ENCODE data around the gene RPH3AL. TPM values are rescaled to one million over a fixed set of nuclear protein-coding genes. Genes with fewer than 3 reads are reported as not detected.

RPH3AL gene
- total and polyA plus RNA-seq, 12 donors = 3.6 to 11.1 (median 6.0) TPM

GRCh38 chr17:280901-281300 is 71.7 kb downstream of the RPH3AL start:
- Histone ChIP-seq H3K4me1 (peaks cover 0 to 14% (median 12%) of the 10 kb centered on the region in 9 donors), H3K4me3 (no peak overlapping the region), H3K36me3 (peaks cover 0 to 3% (median 0%) of the 10 kb centered on the region in 9 donors), H3K9me3 (peaks cover 0 to 9% (median 0%) of the 10 kb centered on the region in 11 donors), H3K27ac (peak overlapping the region in 5 of 10 donors; percentile 21 to 82 (median 51)), H3K27me3 (no peaks in the 10 kb centered on the region)
- 81 to 89% methylated on average over 9 of the region's 9 CpGs for WGBS, 2 donors
- intact Hi-C loops (cut with DNase I) = no loop called here
- no peak for ATAC-seq
- DNase-seq = no peak
- TF ChIP-seq CTCF (IDR thresholded peaks at IDR 0.05) = no peak

GRCh38 chr17:280216-280615 is 72.4 kb downstream of the RPH3AL start:
- H3K9me3 ChIP-seq = peaks cover 0 to 9% (median 0%) of the 10 kb centered on the region in 11 donors
- ATAC-seq = peak in 3 of 8 donors; percentile 32 to 51 (median 35)
- 67 to 75% methylated on average over 7 of the region's 7 CpGs for WGBS, 2 donors
- peaks cover 0 to 14% (median 12%) of the 10 kb centered on the region in 9 donors for H3K4me1 ChIP-seq
- H3K36me3 ChIP-seq = peaks cover 0 to 3% (median 0%) of the 10 kb centered on the region in 9 donors
- DNase-seq = no peak
- no peak for TF ChIP-seq CTCF (IDR thresholded peaks at IDR 0.05)
- no peaks in the 10 kb centered on the region for H3K27me3 ChIP-seq
- H3K27ac ChIP-seq = peak overlapping the region; percentile 11 to 82 (median 52)
- intact Hi-C loops (cut with DNase I) = no loop called here
- no peak overlapping the region for H3K4me3 ChIP-seq

GRCh38 chr17:279776-280175 is 72.8 kb downstream of the RPH3AL start:
- TF ChIP-seq CTCF (IDR thresholded peaks at IDR 0.05) = no peak

GRCh38 chr17:279331-279730 is 73.3 kb downstream of the RPH3AL start:
- intact Hi-C loops (cut with DNase I) = no loop called here

More at GRCh38 chr17:279776-280175, 72.8 kb downstream of the RPH3AL start:
- Histone ChIP-seq H3K9me3 (peaks cover 0 to 9% (median 0%) of the 10 kb centered on the region in 11 donors), H3K4me3 (no peak overlapping the region), H3K27me3 (no peaks in the 10 kb centered on the region), H3K4me1 (peaks cover 0 to 14% (median 12%) of the 10 kb centered on the region in 9 donors), H3K36me3 (peaks cover 0 to 3% (median 0%) of the 10 kb centered on the region in 9 donors), H3K27ac (peak overlapping the region; percentile 11 to 82 (median 52))
- WGBS, 2 donors = 66 to 68% methylated on average over 4 of the region's 4 CpGs
- peak in 3 of 8 donors; percentile 33 to 54 (median 53) for ATAC-seq
- intact Hi-C loops (cut with DNase I) = no loop called here
- no peak for DNase-seq

More at GRCh38 chr17:279331-279730, 73.3 kb downstream of the RPH3AL start:
- Histone ChIP-seq H3K27me3 (no peaks in the 10 kb centered on the region), H3K4me1 (peaks cover 0 to 14% (median 12%) of the 10 kb centered on the region in 9 donors), H3K36me3 (peaks cover 0 to 3% (median 0%) of the 10 kb centered on the region in 9 donors), H3K27ac (peak overlapping the region in 4 of 10 donors; percentile 21 to 82 (median 66)), H3K9me3 (peaks cover 0 to 9% (median 0%) of the 10 kb centered on the region in 11 donors), H3K4me3 (no peak overlapping the region)
- WGBS, 2 donors = 72 to 86% methylated on average over 4 of the region's 4 CpGs
- no peak for TF ChIP-seq CTCF (IDR thresholded peaks at IDR 0.05)
- ATAC-seq (no peak), DNase-seq (no peak)

All from heart right ventricle (tissue), 16 donors.